HCT116 (cell line): ENCODE data around the gene ATP6V1G2. TPM values are rescaled to one million over a fixed set of nuclear protein-coding genes. Genes with fewer than 3 reads are reported as not detected.

ENCODE experiments used
- ATAC-seq: fragments of 200-7000 bp; cut with Tn5 transposase; 2 replicates; pipeline ENCODE4 v1.9.1; 2020; ENCODE audit warnings: mild to moderate bottlenecking, moderate library complexity
- BruUV-seq: library from RNA; stranded (reverse); fragments of 400-500 nt; replicated peaks from 2 replicates; lab custom pipeline; 2021; lab: Mats Ljungman, UMichigan
- CTCF ChIA-PET: fragments of 300-600 bp; sonication (Branson Sonifier 250); formaldehyde crosslinking; loops from one replicate; lab custom pipeline; 2021; ENCODE audit warnings: antibody characterized with exemption; lab: Charles Lee
- POLR2A ChIA-PET: fragments of 300-600, 350-600 bp; sonication (Branson Sonifier 250); formaldehyde crosslinking; loops from one replicate; lab custom pipeline; 2021; ENCODE audit warnings: antibody characterized with exemption; lab: Charles Lee
- RAD21 ChIA-PET, 2 experiments: fragments of 300-600 bp; sonication (Branson Sonifier 250); formaldehyde crosslinking; loops; one replicate each; lab custom pipeline; 2023; ENCODE audit warnings: low total read pairs in 2 of 2; ENCODE audit not compliant: uncharacterized antibody in 2 of 2, unreplicated experiment in 2 of 2, low non-redundant PET in 1 of 2; lab: Charles Lee
- DNase-seq: peaks from one replicate; pipeline ENCODE4 v3.0.0-alpha.2; 2010; ENCODE audit warnings: low read depth, low spot score
- H2AFZ ChIP-seq: fragments of 200-600 bp; shearing (Covaris generic), sonication (generic); 2 replicates; pipeline ENCODE4 v1.6.1; 2017; ENCODE audit warnings: low read depth, mixed run types, mixed read lengths, antibody characterized with exemption, low read length; ENCODE audit not compliant: poor library complexity, severe bottlenecking
- H3K27ac ChIP-seq: 2 replicates; pipeline ENCODE4 v1.5.1; 2012; ENCODE audit warnings: low read depth, low read length
- H3K27me3 ChIP-seq: fragments of 200-600 bp; sonication (generic); 2 replicates; pipeline ENCODE4 v1.6.1; 2016; ENCODE audit warnings: mixed run types, low read length, mixed read lengths; ENCODE audit not compliant: insufficient read depth
- H3K36me3 ChIP-seq, 2 experiments: fragments of 200-500 bp in 1 of 2; fragments of 200-600 bp in 1 of 2; sonication (Bioruptor generic) in 1 of 2; sonication (generic) in 1 of 2; 2 replicates each; pipeline versions ENCODE4 v1.5.1 to v1.6.1; 2014 to 2016; ENCODE audit warnings: low read length in 2 of 2, inconsistent platforms in 1 of 2, mixed read lengths in 1 of 2, mixed run types in 1 of 2; ENCODE audit not compliant: insufficient read depth in 2 of 2, control insufficient read depth in 1 of 2
- H3K4me1 ChIP-seq, 2 experiments: fragments of 200-600 bp in 1 of 2; sonication (generic) in 1 of 2; 2 replicates each; pipeline versions ENCODE4 v1.5.1 to v1.6.1; 2012 to 2017; ENCODE audit warnings: low read length in 2 of 2, inconsistent platforms in 1 of 2, mild to moderate bottlenecking in 1 of 2, mixed read lengths in 1 of 2, mixed run types in 1 of 2, moderate library complexity in 1 of 2; ENCODE audit not compliant: insufficient read depth in 2 of 2, control insufficient read depth in 1 of 2
- H3K4me2 ChIP-seq: fragments of 200-600 bp; sonication (generic); 2 replicates; pipeline ENCODE4 v1.6.1; 2017; ENCODE audit warnings: mixed run types, low read length, mixed read lengths
- H3K4me3 ChIP-seq, 2 experiments: fragments of 200-600 bp in 1 of 2; sonication (generic) in 1 of 2; replicated peaks in 1 of 2; 2 replicates each; pipeline ENCODE4 v1.5.1; 2011 to 2016; ENCODE audit warnings: low read length in 2 of 2, control low read depth in 1 of 2, low read depth in 1 of 2, mild to moderate bottlenecking in 1 of 2, mixed read lengths in 1 of 2, mixed run types in 1 of 2
- H3K79me2 ChIP-seq: fragments of 200-600 bp; sonication (generic); 2 replicates; pipeline ENCODE4 v1.6.1; 2017; ENCODE audit warnings: mild to moderate bottlenecking, mixed run types, low read length, moderate library complexity, mixed read lengths; ENCODE audit not compliant: insufficient read depth
- H3K9ac ChIP-seq: fragments of 200-600 bp; sonication (generic); 2 replicates; pipeline ENCODE4 v1.6.1; 2016; ENCODE audit warnings: low read length, mixed read lengths
- H3K9me2 ChIP-seq: fragments of 200-600 bp; sonication (generic), shearing (Covaris generic); 2 replicates; pipeline ENCODE4 v1.6.1; 2017; ENCODE audit warnings: mixed run types, mild to moderate bottlenecking, moderate library complexity; ENCODE audit not compliant: insufficient read depth
- H3K9me3 ChIP-seq, 2 experiments: fragments of 200-500 bp in 1 of 2; fragments of 200-600 bp in 1 of 2; sonication (Bioruptor generic) in 1 of 2; sonication (generic) in 1 of 2; 2 replicates each; pipeline ENCODE4 v1.6.1; 2014 to 2017; ENCODE audit warnings: low read length in 2 of 2, mixed read lengths in 2 of 2, inconsistent platforms in 1 of 2, low read depth in 1 of 2, mild to moderate bottlenecking in 1 of 2, mixed run types in 1 of 2, moderate library complexity in 1 of 2; ENCODE audit not compliant: control insufficient read depth in 1 of 2, insufficient read depth in 1 of 2
- H4K20me1 ChIP-seq: fragments of 200-600 bp; sonication (generic), shearing (Covaris generic); 2 replicates; pipeline ENCODE4 v1.6.1; 2017; ENCODE audit warnings: mixed run types, mild to moderate bottlenecking, moderate library complexity; ENCODE audit not compliant: insufficient read depth
- CBX3 ChIP-seq: IDR thresholded peaks from 2 replicates; pipeline ENCODE4 v1.6.1; 2012; ENCODE audit warnings: low read depth
- FOSL1 ChIP-seq: IDR thresholded peaks from 2 replicates; pipeline ENCODE4 v1.6.1; 2012; ENCODE audit warnings: low read depth
- MAX ChIP-seq: IDR thresholded peaks from 2 replicates; pipeline ENCODE4 v1.6.1; 2012
- SIN3A ChIP-seq: IDR thresholded peaks from 2 replicates; pipeline ENCODE4 v1.6.1; 2012; ENCODE audit warnings: low read depth
- SRF ChIP-seq: IDR thresholded peaks from 2 replicates; pipeline ENCODE4 v1.6.1; 2012; ENCODE audit warnings: low read depth
- ZNF274 ChIP-seq: fragments of 200-500 bp; sonication (Bioruptor generic); IDR thresholded peaks from 2 replicates; pipeline ENCODE4 v1.6.1; 2014; ENCODE audit warnings: mild to moderate bottlenecking, low read depth, low read length, inconsistent platforms
- intact Hi-C: fragments of 100-400 bp; cut with micrococcal nuclease; formaldehyde crosslinking; loops from 2 replicates; pipeline ENCODE4 v1.10.0; 2022
- total RNA-seq: library from RNA; stranded (reverse); gene quantifications from one replicate; pipeline ENCODE4 v1.2.1, GENCODE V29; 2021; ENCODE audit not compliant: unreplicated experiment

The ATP6V1G2 gene
- total RNA-seq, 1 experiment from 2014 or later = 1.8 TPM

DNA sequence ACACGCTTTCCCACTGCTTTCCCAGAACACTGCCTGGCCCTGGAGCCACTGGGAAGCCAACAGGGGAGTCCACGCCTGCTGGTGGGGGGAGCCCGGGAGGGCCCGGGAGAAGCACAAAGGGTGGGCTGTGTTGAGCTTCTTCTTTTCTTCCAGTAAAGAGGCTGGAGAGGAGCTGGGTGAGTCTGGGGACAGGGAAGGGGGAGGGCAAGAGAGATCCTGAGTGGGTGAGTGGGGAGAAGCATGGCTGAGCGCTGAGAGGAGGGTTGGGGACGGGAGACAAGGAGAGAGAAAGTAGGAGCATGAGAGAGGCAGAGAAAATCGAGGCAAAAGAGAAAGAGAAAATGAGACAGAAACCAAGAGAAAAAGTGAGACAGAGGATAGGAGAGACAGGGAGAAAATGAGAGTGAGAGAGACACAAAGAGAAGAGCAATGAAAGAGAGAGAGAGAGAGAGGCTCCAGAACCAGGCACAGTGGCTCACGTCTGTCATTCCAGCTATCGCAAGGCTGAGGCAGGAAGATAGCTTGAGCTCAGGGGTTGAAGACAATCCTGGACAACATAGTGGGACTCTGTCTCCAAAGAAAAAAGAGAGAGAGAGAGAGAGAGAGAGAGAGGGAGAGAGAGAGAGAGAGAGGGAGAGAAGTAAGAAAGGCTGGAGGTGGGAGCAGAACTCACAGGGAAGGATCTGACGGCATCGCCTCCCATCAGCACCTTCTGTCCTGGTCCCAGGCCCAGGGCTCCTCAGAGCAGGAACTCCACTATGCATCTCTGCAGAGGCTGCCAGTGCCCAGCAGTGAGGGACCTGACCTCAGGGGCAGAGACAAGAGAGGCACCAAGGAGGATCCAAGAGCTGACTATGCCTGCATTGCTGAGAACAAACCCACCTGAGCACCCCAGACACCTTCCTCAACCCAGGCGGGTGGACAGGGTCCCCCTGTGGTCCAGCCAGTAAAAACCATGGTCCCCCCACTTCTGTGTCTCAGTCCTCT, 41.7 kb upstream of the ATP6V1G2 start:
- Histone ChIP-seq H3K36me3 (no peaks in the 10 kb centered on the region), H3K4me2 (no peak overlapping the region), H4K20me1 (no peaks in the 10 kb centered on the region), H3K27me3 (no peaks in the 10 kb centered on the region), H3K79me2 (no peaks in the 10 kb centered on the region), H3K9me3 (no peaks in the 10 kb centered on the region), H3K4me3 (no peak overlapping the region), H3K9ac (no peak overlapping the region), H2AFZ (no peak overlapping the region), H3K4me1 (no peaks in the 10 kb centered on the region), H3K27ac (no peak overlapping the region), H3K9me2 (no peaks in the 10 kb centered on the region)
- intact Hi-C loops = no loop called here
- ATAC-seq = no peak
- ChIA-PET CTCF (interaction anchor here (0.6 to 2.0 kb wide), 3 partner anchors 10 to 42 kb away, joined by 3 to 7 read pairs (median 3); partner anchors contain the start of gene ATP6V1G2), RAD21 (no interaction called here), POLR2A (no interaction called here)
- DNase-seq = no peak
- no TSS peak for BruUV-seq
- TF ChIP-seq SRF = no peak

- no peak overlapping the region for H2AFZ ChIP-seq
- no peaks in the 10 kb centered on the region for H3K27me3 ChIP-seq
- no peaks in the 10 kb centered on the region for H3K9me2 ChIP-seq
- ChIA-PET POLR2A (no interaction called here), RAD21 (no interaction called here), CTCF (interaction anchor here (7.8 kb wide), 1 partner anchor 11 kb away, joined by 70 read pairs; no protein-coding TSS in a partner anchor)
- no peak overlapping the region for H3K9ac ChIP-seq
- H3K4me1 ChIP-seq = peaks cover under 1 to 3% of the 10 kb centered on the region in 2 experiments; a peak in 2 of 4 replicates
- H3K9me3 ChIP-seq = no peaks in the 10 kb centered on the region
- H3K4me2 ChIP-seq = no peak overlapping the region
- H3K4me3 ChIP-seq = no peak overlapping the region
- no peaks in the 10 kb centered on the region for H4K20me1 ChIP-seq
- intact Hi-C loops = no loop called here
- H3K79me2 ChIP-seq = no peaks in the 10 kb centered on the region
- ATAC-seq = no peak
- BruUV-seq = no TSS peak
- H3K36me3 ChIP-seq = no peaks in the 10 kb centered on the region
- H3K27ac ChIP-seq = no peak overlapping the region
- TF ChIP-seq ZNF274 (no peak), MAX (no peak), FOSL1 (no peak), SIN3A (no peak), CBX3 (no peak)
- DNase-seq = no peak
These were observed 40.3 kb upstream of the ATP6V1G2 start for GRCh38 chr6:31586599-31587281.
